ENCODE results near the gene PIK3CD. TPM values are rescaled to one million over a fixed set of nuclear protein-coding genes. Genes with fewer than 3 reads are reported as not detected.
A peak's percentile ranks its signal among the peaks of the same experiment; 100 is the strongest.

Gene PIK3CD
- total and polyA plus RNA-seq, 4 donors = 4.9 to 9.6 (median 7.9) TPM

GRCh38 chr1:9653210-9653490 is 1.6 kb downstream of the PIK3CD start:
- Histone ChIP-seq H3K27me3 (ENCODE audit: control insufficient read depth, insufficient read depth, low read length) (peaks cover 41% of the 10 kb centered on the region), H3K9me3 (ENCODE audit: control insufficient read depth, insufficient read depth, low read length) (no peaks in the 10 kb centered on the region), H3K4me1 (ENCODE audit: control insufficient read depth, insufficient read depth, low read length) (peaks cover 12% of the 10 kb centered on the region), H3K36me3 (ENCODE audit: control insufficient read depth, insufficient read depth, low read length) (no peaks in the 10 kb centered on the region), H3K4me3 (ENCODE audit: low read depth, low read length) (no peak overlapping the region), H3K27ac (ENCODE audit: low read depth, low read length) (no peak overlapping the region)
- DNase-seq (ENCODE audit: low read depth in 4 of 6, low spot score in 6 of 6) = no peak
- WGBS (ENCODE audit: insufficient coverage) = 58% methylated on average over 3 of the region's 11 CpGs

- Histone ChIP-seq H3K4me1 (ENCODE audit: control insufficient read depth, insufficient read depth, low read length) (peaks cover 12% of the 10 kb centered on the region), H3K27ac (ENCODE audit: low read depth, low read length) (no peak overlapping the region), H3K36me3 (ENCODE audit: control insufficient read depth, insufficient read depth, low read length) (no peaks in the 10 kb centered on the region), H3K9me3 (ENCODE audit: control insufficient read depth, insufficient read depth, low read length) (no peaks in the 10 kb centered on the region), H3K4me3 (ENCODE audit: low read depth, low read length) (no peak overlapping the region), H3K27me3 (ENCODE audit: control insufficient read depth, insufficient read depth, low read length) (peaks cover 41% of the 10 kb centered on the region)
- 85% methylated on average over 4 of the region's 10 CpGs for WGBS (ENCODE audit: insufficient coverage)
- no peak for DNase-seq (ENCODE audit: low read depth in 4 of 6, low spot score in 6 of 6)
These were observed 2.0 kb downstream of the PIK3CD start for GRCh38 chr1:9653491-9654050.

- no peak for DNase-seq (ENCODE audit: low read depth in 4 of 6, low spot score in 6 of 6)
- 80% methylated on average over 25 of the region's 25 CpGs for WGBS (ENCODE audit: insufficient coverage)
- Histone ChIP-seq H3K27me3 (ENCODE audit: control insufficient read depth, insufficient read depth, low read length) (peaks cover 41% of the 10 kb centered on the region), H3K27ac (ENCODE audit: low read depth, low read length) (no peak overlapping the region), H3K4me1 (ENCODE audit: control insufficient read depth, insufficient read depth, low read length) (peaks cover 12% of the 10 kb centered on the region), H3K9me3 (ENCODE audit: control insufficient read depth, insufficient read depth, low read length) (no peaks in the 10 kb centered on the region), H3K36me3 (ENCODE audit: control insufficient read depth, insufficient read depth, low read length) (no peaks in the 10 kb centered on the region), H3K4me3 (ENCODE audit: low read depth, low read length) (no peak overlapping the region)
These were observed 2.7 kb downstream of the PIK3CD start for GRCh38 chr1:9654051-9654833.

GRCh38 chr1:9654834-9655723 is 3.5 kb downstream of the PIK3CD start:
- no peak overlapping the region for H3K4me3 ChIP-seq (ENCODE audit: low read depth, low read length)
- no peaks in the 10 kb centered on the region for H3K36me3 ChIP-seq (ENCODE audit: control insufficient read depth, insufficient read depth, low read length)
- peaks cover 37% of the 10 kb centered on the region for H3K27me3 ChIP-seq (ENCODE audit: control insufficient read depth, insufficient read depth, low read length)
- WGBS (ENCODE audit: insufficient coverage) = 73% methylated on average over 8 of the region's 16 CpGs
- H3K4me1 ChIP-seq (ENCODE audit: control insufficient read depth, insufficient read depth, low read length) = peaks cover 12% of the 10 kb centered on the region
- H3K27ac ChIP-seq (ENCODE audit: low read depth, low read length) = no peak overlapping the region
- no peaks in the 10 kb centered on the region for H3K9me3 ChIP-seq (ENCODE audit: control insufficient read depth, insufficient read depth, low read length)
- DNase-seq (ENCODE audit: low read depth in 4 of 6, low spot score in 6 of 6) = peak in 1 of 6 donors; percentile 39

GRCh38 chr1:9655836-9656235 is 4.3 kb downstream of the PIK3CD start:
- no peaks in the 10 kb centered on the region for H3K9me3 ChIP-seq (ENCODE audit: control insufficient read depth, insufficient read depth, low read length)
- H3K27ac ChIP-seq (ENCODE audit: low read depth, low read length) = no peak overlapping the region
- peaks cover 32% of the 10 kb centered on the region for H3K27me3 ChIP-seq (ENCODE audit: control insufficient read depth, insufficient read depth, low read length)
- DNase-seq (ENCODE audit: low read depth in 4 of 6, low spot score in 6 of 6) = no peak
- no peak overlapping the region for H3K4me3 ChIP-seq (ENCODE audit: low read depth, low read length)
- 92% methylated on average over 10 of the region's 11 CpGs for WGBS (ENCODE audit: insufficient coverage)
- peaks cover 12% of the 10 kb centered on the region for H3K4me1 ChIP-seq (ENCODE audit: control insufficient read depth, insufficient read depth, low read length)
- no peaks in the 10 kb centered on the region for H3K36me3 ChIP-seq (ENCODE audit: control insufficient read depth, insufficient read depth, low read length)

- Histone ChIP-seq H3K4me1 (ENCODE audit: control insufficient read depth, insufficient read depth, low read length) (peaks cover 5% of the 10 kb centered on the region), H3K4me3 (ENCODE audit: low read depth, low read length) (no peak overlapping the region), H3K9me3 (ENCODE audit: control insufficient read depth, insufficient read depth, low read length) (no peaks in the 10 kb centered on the region), H3K27me3 (ENCODE audit: control insufficient read depth, insufficient read depth, low read length) (peaks cover 21% of the 10 kb centered on the region), H3K27ac (ENCODE audit: low read depth, low read length) (no peak overlapping the region), H3K36me3 (ENCODE audit: control insufficient read depth, insufficient read depth, low read length) (no peaks in the 10 kb centered on the region)
- DNase-seq (ENCODE audit: low read depth in 4 of 6, low spot score in 6 of 6) = no peak
- WGBS (ENCODE audit: insufficient coverage) = 44% methylated on average over 1 of the region's 2 CpGs
These were observed 6.0 kb downstream of the PIK3CD start for GRCh38 chr1:9657521-9658032.

- Histone ChIP-seq H3K4me1 (ENCODE audit: control insufficient read depth, insufficient read depth, low read length) (no peaks in the 10 kb centered on the region), H3K27ac (ENCODE audit: low read depth, low read length) (no peak overlapping the region), H3K36me3 (ENCODE audit: control insufficient read depth, insufficient read depth, low read length) (no peaks in the 10 kb centered on the region), H3K9me3 (ENCODE audit: control insufficient read depth, insufficient read depth, low read length) (no peaks in the 10 kb centered on the region), H3K27me3 (ENCODE audit: control insufficient read depth, insufficient read depth, low read length) (peaks cover 15% of the 10 kb centered on the region), H3K4me3 (ENCODE audit: low read depth, low read length) (no peak overlapping the region)
- no peak for DNase-seq (ENCODE audit: low read depth in 4 of 6, low spot score in 6 of 6)
- WGBS (ENCODE audit: insufficient coverage) = 93% methylated on average over 3 of the region's 4 CpGs
These were observed 6.7 kb downstream of the PIK3CD start for GRCh38 chr1:9658199-9658598.

GRCh38 chr1:9659328-9659727 is 7.8 kb downstream of the PIK3CD start:
- Histone ChIP-seq H3K27ac (ENCODE audit: low read depth, low read length) (no peak overlapping the region), H3K9me3 (ENCODE audit: control insufficient read depth, insufficient read depth, low read length) (no peaks in the 10 kb centered on the region), H3K27me3 (ENCODE audit: control insufficient read depth, insufficient read depth, low read length) (peaks cover 3% of the 10 kb centered on the region), H3K4me1 (ENCODE audit: control insufficient read depth, insufficient read depth, low read length) (no peaks in the 10 kb centered on the region), H3K4me3 (ENCODE audit: low read depth, low read length) (no peak overlapping the region), H3K36me3 (ENCODE audit: control insufficient read depth, insufficient read depth, low read length) (no peaks in the 10 kb centered on the region)
- DNase-seq (ENCODE audit: low read depth in 4 of 6, low spot score in 6 of 6) = no peak
- WGBS (ENCODE audit: insufficient coverage) = 92% methylated on average over 3 of the region's 5 CpGs

- no peaks in the 10 kb centered on the region for H3K27me3 ChIP-seq (ENCODE audit: control insufficient read depth, insufficient read depth, low read length)
- no peak overlapping the region for H3K4me3 ChIP-seq (ENCODE audit: low read depth, low read length)
- H3K27ac ChIP-seq (ENCODE audit: low read depth, low read length) = no peak overlapping the region
- H3K9me3 ChIP-seq (ENCODE audit: control insufficient read depth, insufficient read depth, low read length) = no peaks in the 10 kb centered on the region
- no peaks in the 10 kb centered on the region for H3K4me1 ChIP-seq (ENCODE audit: control insufficient read depth, insufficient read depth, low read length)
- no peak for DNase-seq (ENCODE audit: low read depth in 4 of 6, low spot score in 6 of 6)
- WGBS (ENCODE audit: insufficient coverage) = 98% methylated on average over 5 of the region's 6 CpGs
- no peaks in the 10 kb centered on the region for H3K36me3 ChIP-seq (ENCODE audit: control insufficient read depth, insufficient read depth, low read length)
These were observed 11.7 kb downstream of the PIK3CD start for GRCh38 chr1:9663257-9663656.
